GM12864 (cell line): ENCODE data around the gene PTPN1.

Experiments used
- DNase-seq: peaks from one replicate; pipeline ENCODE4 v3.0.0-alpha.2; 2011; ENCODE audit warnings: low read depth
- H3K4me3 ChIP-seq: 2 replicates; pipeline ENCODE4 v1.5.1; 2011; ENCODE audit warnings: mild to moderate bottlenecking, low read depth, low read length, control low read depth
- CTCF ChIP-seq: IDR thresholded peaks from 2 replicates; pipeline ENCODE4 v1.5.1; 2011; ENCODE audit warnings: low read depth, mild to moderate bottlenecking, moderate library complexity, low read length, control low read depth, inconsistent platforms; ENCODE audit errors: missing control alignments

Gene PTPN1

GRCh38 chr20:50569864-50570836, 60.0 kb downstream of the PTPN1 start:
- no peak overlapping the region for H3K4me3 ChIP-seq
- DNase-seq: peak; percentile 50
- TF ChIP-seq CTCF: peak; percentile 68

DNA sequence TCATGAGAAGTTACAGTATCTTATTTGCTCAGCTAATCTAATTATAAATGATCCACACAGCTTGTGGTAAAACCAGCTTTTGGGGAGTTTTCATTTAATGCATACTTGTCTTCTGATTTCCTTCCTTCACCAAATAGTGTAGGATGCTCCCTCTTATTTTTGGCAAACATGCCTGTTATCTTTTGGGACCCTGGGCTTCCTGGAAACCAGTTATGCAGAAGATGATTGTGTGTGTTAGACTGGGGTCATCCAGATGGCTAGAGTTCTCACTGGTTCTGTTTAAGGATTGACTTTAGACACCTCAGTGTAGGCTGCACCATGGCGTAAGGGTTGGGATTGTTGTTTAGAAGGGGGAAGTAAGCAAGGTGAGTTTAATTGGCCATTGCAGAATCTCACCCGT, 61.3 kb downstream of the PTPN1 start:
- H3K4me3 ChIP-seq: no peak overlapping the region
- TF ChIP-seq CTCF: no peak
- DNase-seq: no peak

- no peak for TF ChIP-seq CTCF
These were observed 63.0 kb downstream of the PTPN1 start for GRCh38 chr20:50572938-50573777.

GRCh38 chr20:50574108-50574507, 63.9 kb downstream of the PTPN1 start:
- no peak for TF ChIP-seq CTCF
- DNase-seq: no peak
- H3K4me3 ChIP-seq: no peak overlapping the region

More at GRCh38 chr20:50572938-50573777, 63.0 kb downstream of the PTPN1 start:
- no peak for DNase-seq
- H3K4me3 ChIP-seq: no peak overlapping the region

- H3K4me3 ChIP-seq: no peak overlapping the region
- no peak for DNase-seq
- no peak for TF ChIP-seq CTCF
These were observed 64.4 kb downstream of the PTPN1 start for GRCh38 chr20:50574586-50574985.

- no peak overlapping the region for H3K4me3 ChIP-seq
- DNase-seq: no peak
- TF ChIP-seq CTCF: peak; percentile 74
These were observed 65.9 kb downstream of the PTPN1 start for GRCh38 chr20:50575865-50576720.
